SK-N-SH treated with all-trans-retinoic acid at 6 μM for 48 hours (cell line): ENCODE measurements around the gene VPS11.

Source experiments
- ZNF70 ChIP-seq: fragments of 450-650 bp; formaldehyde crosslinking; IDR thresholded peaks from 2 replicates; pipeline ENCODE4 v1.5.0; 2020; ENCODE audit warnings: mild to moderate bottlenecking, moderate library complexity
- TF ChIP-seq, protein P1 (sequence below): fragments of 250-450 bp; sonication (Bioruptor Pico); IDR thresholded peaks from 2 replicates; pipeline ENCODE4 v1.5.1; 2020; ENCODE audit warnings: low read depth, mild to moderate bottlenecking, moderate library complexity

DNA sequence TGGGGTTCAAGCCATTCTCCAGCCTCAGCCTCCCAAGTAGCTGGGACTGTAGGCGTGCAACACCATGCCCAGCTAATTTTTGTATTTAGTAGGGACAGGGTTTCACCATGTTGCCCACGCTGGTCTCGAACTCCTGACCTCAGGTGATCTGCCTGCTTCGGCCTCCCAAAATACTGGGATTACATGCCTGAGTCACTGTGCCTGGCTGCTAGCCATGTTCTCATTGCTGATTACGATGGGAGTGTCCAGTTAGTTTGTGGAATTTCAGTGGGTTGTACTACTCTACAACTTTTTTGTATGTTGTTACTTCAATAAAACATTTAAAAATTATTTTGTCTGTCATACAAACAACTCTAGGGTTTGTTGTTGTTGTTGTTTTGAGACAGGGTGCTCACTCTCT, 4.8 kb upstream of the VPS11 start:
- TF ChIP-seq ZNF70 (CRISPR knock-in tag) = no peak
- TF ChIP-seq, protein P1, sequence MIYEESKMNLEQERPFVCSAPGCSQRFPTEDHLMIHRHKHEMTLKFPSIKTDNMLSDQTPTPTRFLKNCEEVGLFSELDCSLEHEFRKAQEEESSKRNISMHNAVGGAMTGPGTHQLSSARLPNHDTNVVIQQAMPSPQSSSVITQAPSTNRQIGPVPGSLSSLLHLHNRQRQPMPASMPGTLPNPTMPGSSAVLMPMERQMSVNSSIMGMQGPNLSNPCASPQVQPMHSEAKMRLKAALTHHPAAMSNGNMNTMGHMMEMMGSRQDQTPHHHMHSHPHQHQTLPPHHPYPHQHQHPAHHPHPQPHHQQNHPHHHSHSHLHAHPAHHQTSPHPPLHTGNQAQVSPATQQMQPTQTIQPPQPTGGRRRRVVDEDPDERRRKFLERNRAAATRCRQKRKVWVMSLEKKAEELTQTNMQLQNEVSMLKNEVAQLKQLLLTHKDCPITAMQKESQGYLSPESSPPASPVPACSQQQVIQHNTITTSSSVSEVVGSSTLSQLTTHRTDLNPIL (CRISPR knock-in tag) = no peak
